Transverse colon (tissue), 4 donors: ENCODE results near the gene BACH2. TPM values are rescaled to one million over a fixed set of nuclear protein-coding genes. Genes with fewer than 3 reads are reported as not detected.

ENCODE experiments used
- DNase-seq: peaks from one replicate; pipeline ENCODE4 v3.0.0-alpha.2; 2019
- H3K27ac ChIP-seq, 4 donors: fragments of 200-600 bp; sonication (generic); 2 replicates each; pipeline ENCODE4 v1.5.1; 2016 to 2018; ENCODE audit warnings: inconsistent platforms in 4 of 4
- H3K27me3 ChIP-seq: fragments of 200-600 bp; sonication (generic); 2 replicates; pipeline ENCODE4 v1.5.1; 2017; ENCODE audit warnings: inconsistent platforms
- H3K36me3 ChIP-seq, 4 donors: fragments of 200-600 bp; sonication (generic); 2 replicates each; pipeline ENCODE4 v1.5.1; 2017 to 2019; ENCODE audit warnings: inconsistent platforms in 4 of 4
- H3K4me1 ChIP-seq, 4 donors: fragments of 200-600 bp; sonication (generic); 2 replicates each; pipeline ENCODE4 v1.5.1; 2017 to 2020; ENCODE audit warnings: inconsistent platforms in 4 of 4
- H3K4me3 ChIP-seq, 4 donors: fragments of 200-600 bp; sonication (generic); 1 replicate in 1 of 4; 2 replicates in 3 of 4; pipeline versions ENCODE4 v1.5.1 to v1.6.1; 2017 to 2019; ENCODE audit warnings: inconsistent platforms in 4 of 4
- H3K9me3 ChIP-seq, 2 donors: fragments of 200-600 bp; sonication (generic); 2 replicates each; pipeline ENCODE4 v1.5.1; 2017 to 2019; ENCODE audit warnings: inconsistent platforms in 2 of 2
- CTCF ChIP-seq, 5 experiments: fragments of 200-600 bp in 3 of 5; fragments of 450-650 bp in 2 of 5; sonication (generic) in 3 of 5; IDR thresholded peaks; 1 replicate in 2 of 5; 2 replicates in 3 of 5; pipeline ENCODE4 v1.5.1; 2016 to 2017; ENCODE audit warnings: antibody characterized with exemption in 5 of 5, inconsistent platforms in 3 of 5, mild to moderate bottlenecking in 2 of 5, moderate library complexity in 1 of 5
- EP300 ChIP-seq: sonication (generic); formaldehyde crosslinking; IDR thresholded peaks from one replicate; pipeline ENCODE4 v1.6.1; 2017; ENCODE audit warnings: antibody characterized with exemption, low read depth
- POLR2A ChIP-seq: fragments of 450-650 bp; IDR thresholded peaks from one replicate; pipeline ENCODE4 v1.6.1; 2016; ENCODE audit warnings: antibody characterized with exemption, mild to moderate bottlenecking, moderate library complexity
- POLR2AphosphoS5 ChIP-seq, 3 donors: sonication (generic); formaldehyde crosslinking; IDR thresholded peaks; one replicate each; pipeline ENCODE4 v1.6.1; 2016; ENCODE audit warnings: antibody characterized with exemption in 3 of 3
- WGBS, 2 donors: methylation state at CpG; one replicate each; pipeline ENCODE4 v1.1.5; 2018; ENCODE audit warnings: low coverage in 1 of 2; 5-methylcytosine and 5-hydroxymethylcytosine counted together
- in situ Hi-C, 4 donors: fragments of 200-750 bp; cut with MboI; loops; one replicate each; pipeline versions ENCODE4 v1.15.0 to v1.15.1; 2017; ENCODE audit warnings: low sequenced_read_pairs in 3 of 4, low pct_ligation_motif_present in 1 of 4, low pct_unique_long_range_greater_than_20kb in 1 of 4
- intact Hi-C: fragments of 100-400 bp; cut with DNase I; formaldehyde crosslinking; loops from one replicate; pipeline ENCODE4 v1.15.1; 2023; ENCODE audit warnings: low total_unique reads
- total RNA-seq, 4 donors: library from RNA; depleted of rRNA; stranded (reverse); fragments of >200 nt; gene quantifications; one replicate each; pipeline ENCODE4 v1.1.0, GENCODE V29; 2016

Gene BACH2
- total RNA-seq, 4 donors from 2014 or later = 0.20 to 7.5 (median 2.4) TPM

DNA sequence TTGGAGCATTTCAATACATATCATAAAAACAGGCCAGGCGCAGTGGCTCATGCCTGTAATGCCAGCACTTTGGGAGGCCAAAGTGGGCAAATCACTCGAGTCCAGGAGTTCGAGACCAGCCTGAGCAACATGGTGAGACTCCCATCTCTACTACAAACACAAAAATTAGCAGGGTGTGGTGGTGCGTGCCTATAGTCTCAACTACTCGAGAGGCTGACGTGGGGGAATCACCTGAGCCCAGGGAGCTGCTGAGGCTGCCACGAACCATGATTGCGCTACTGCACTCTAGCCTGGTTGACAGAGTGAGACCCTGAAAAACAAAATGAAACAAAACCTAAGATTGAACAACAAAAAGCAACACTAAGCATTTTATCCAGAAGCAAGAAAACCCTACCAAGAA lies 47.2 kb downstream of the BACH2 start:
- no peak for TF ChIP-seq POLR2A
- TF ChIP-seq EP300 = no peak
- TF ChIP-seq POLR2AphosphoS5 (IDR thresholded peaks at IDR 0.05) = no peak
- TF ChIP-seq CTCF (IDR thresholded peaks at IDR 0.05) = no peak
- H3K4me3 ChIP-seq = no peak overlapping the region
- no peaks in the 10 kb centered on the region for H3K36me3 ChIP-seq
- intact Hi-C loops = no loop called here
- no peaks in the 10 kb centered on the region for H3K9me3 ChIP-seq
- no peak for DNase-seq
- H3K4me1 ChIP-seq = no peaks in the 10 kb centered on the region
- in situ Hi-C loops = no loop called here
- H3K27ac ChIP-seq = no peak overlapping the region
- 97 to 100% methylated on average over 1 to 8 of the region's 8 CpGs for WGBS, 2 donors
- H3K27me3 ChIP-seq = no peaks in the 10 kb centered on the region

DNA sequence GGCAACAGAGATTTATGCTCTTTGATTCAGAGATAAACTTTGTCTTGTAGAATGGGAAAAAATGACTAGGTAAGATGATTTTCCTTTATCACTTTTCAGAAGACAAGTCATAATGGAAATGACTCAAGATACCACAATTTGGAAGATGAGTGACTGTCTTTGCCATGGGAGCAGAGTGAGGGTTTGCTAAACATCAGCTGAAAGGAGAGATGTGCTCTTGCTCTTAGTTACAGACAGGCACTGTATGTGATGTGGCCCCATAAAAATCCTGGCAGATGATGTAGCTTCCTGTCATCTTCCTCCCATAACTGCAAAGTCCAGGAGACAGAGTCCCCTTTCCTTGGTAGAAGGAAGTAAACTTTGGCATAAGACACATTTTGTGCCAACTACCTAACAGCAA lies 47.6 kb downstream of the BACH2 start:
- Histone ChIP-seq H3K36me3 (no peaks in the 10 kb centered on the region), H3K27me3 (no peaks in the 10 kb centered on the region), H3K27ac (no peak overlapping the region), H3K4me3 (no peak overlapping the region), H3K4me1 (no peaks in the 10 kb centered on the region), H3K9me3 (no peaks in the 10 kb centered on the region)
- DNase-seq = no peak
- intact Hi-C loops = no loop called here
- no peak for TF ChIP-seq POLR2AphosphoS5 (IDR thresholded peaks at IDR 0.05)
- no peak for TF ChIP-seq POLR2A
- no peak for TF ChIP-seq CTCF (IDR thresholded peaks at IDR 0.05)
- no peak for TF ChIP-seq EP300
- in situ Hi-C loops = no loop called here

GRCh38 chr6:90247262-90247661 lies 49.4 kb downstream of the BACH2 start:
- Histone ChIP-seq H3K4me1 (no peaks in the 10 kb centered on the region), H3K4me3 (no peak overlapping the region), H3K27ac (no peak overlapping the region), H3K9me3 (no peaks in the 10 kb centered on the region), H3K36me3 (no peaks in the 10 kb centered on the region), H3K27me3 (no peaks in the 10 kb centered on the region)
- in situ Hi-C loops = no loop called here
- no peak for DNase-seq
- TF ChIP-seq CTCF (IDR thresholded peaks at IDR 0.05) (no peak), POLR2A (no peak), EP300 (no peak), POLR2AphosphoS5 (IDR thresholded peaks at IDR 0.05) (no peak)
- intact Hi-C loops = no loop called here

DNA sequence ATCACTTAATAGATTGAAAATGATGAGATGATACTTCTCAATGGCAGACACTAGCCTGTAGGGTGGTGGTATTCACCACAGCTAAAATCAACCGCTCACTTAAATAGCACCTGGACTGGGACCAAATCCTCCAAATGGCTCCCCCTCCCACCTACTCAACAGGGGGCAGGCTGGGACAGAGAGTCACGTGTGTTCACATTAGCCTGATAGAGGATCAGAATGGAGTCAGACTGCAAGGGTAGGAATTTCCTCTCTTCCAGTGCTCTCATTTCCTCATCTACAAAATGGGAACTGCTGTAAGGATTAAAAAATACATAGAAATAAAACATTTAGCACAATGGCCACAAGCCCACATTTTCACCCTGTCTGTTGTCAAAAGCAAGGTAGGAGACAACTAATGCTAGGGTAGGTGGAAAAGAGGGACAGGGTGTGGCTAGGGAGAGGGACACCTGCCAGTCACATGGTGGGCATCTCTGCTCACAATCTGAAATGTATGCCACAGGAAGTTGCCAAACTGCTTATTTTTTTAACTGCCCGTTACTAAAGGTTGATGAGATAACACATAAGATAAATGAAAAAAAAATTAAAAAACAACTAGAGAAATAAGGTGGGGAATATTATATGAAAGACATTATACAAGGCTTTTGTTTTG lies 55.3 kb downstream of the BACH2 start:
- TF ChIP-seq POLR2AphosphoS5 (IDR thresholded peaks at IDR 0.05) = no peak
- TF ChIP-seq CTCF (IDR thresholded peaks at IDR 0.05) = no peak
- TF ChIP-seq POLR2A = no peak
- TF ChIP-seq EP300 = no peak
- intact Hi-C loops (no loop called here), in situ Hi-C loops (no loop called here)
- DNase-seq = no peak
- H3K27me3 ChIP-seq = no peaks in the 10 kb centered on the region
- H3K9me3 ChIP-seq = no peaks in the 10 kb centered on the region
- H3K4me1 ChIP-seq = peaks cover 0 to 9% (median 3%) of the 10 kb centered on the region in 4 donors
- no peak overlapping the region for H3K4me3 ChIP-seq
- no peak overlapping the region for H3K27ac ChIP-seq
- whole genome bisulfite sequencing, 2 donors = 53 to 65% methylated on average over 2 to 3 of the region's 3 CpGs
- H3K36me3 ChIP-seq = no peaks in the 10 kb centered on the region
